Sigmoid colon (tissue), 7 donors: ENCODE results near the gene TMEM179. TPM values are rescaled to one million over a fixed set of nuclear protein-coding genes. Genes with fewer than 3 reads are reported as not detected.

Source experiments
- DNase-seq: peaks from one replicate; pipeline ENCODE4 v3.0.0-alpha.2; 2019
- H3K27ac ChIP-seq, 4 donors: fragments of 200-600 bp; sonication (generic); one replicate each; pipeline ENCODE4 v1.5.1; 2016 to 2019; ENCODE audit warnings: mild to moderate bottlenecking in 1 of 4
- H3K27me3 ChIP-seq, 3 donors: fragments of 200-600 bp; sonication (generic); one replicate each; pipeline ENCODE4 v1.5.1; 2019; ENCODE audit warnings: mild to moderate bottlenecking in 1 of 3
- H3K36me3 ChIP-seq, 4 donors: fragments of 200-600 bp; sonication (generic); one replicate each; pipeline ENCODE4 v1.5.1; 2016 to 2019
- H3K4me1 ChIP-seq, 4 donors: fragments of 200-600 bp; sonication (generic); one replicate each; pipeline ENCODE4 v1.5.1; 2017 to 2019
- H3K4me3 ChIP-seq, 4 donors: fragments of 200-600 bp; sonication (generic); one replicate each; pipeline ENCODE4 v1.5.1; 2017 to 2019; ENCODE audit warnings: mild to moderate bottlenecking in 2 of 4, moderate library complexity in 1 of 4
- H3K9me3 ChIP-seq, 4 donors: fragments of 200-600 bp in 3 of 4; sonication (generic) in 3 of 4; one replicate each; pipeline versions ENCODE4 v1.5.1 to v1.6.1; 2013 to 2019
- EP300 ChIP-seq, 4 donors: sonication (generic); formaldehyde crosslinking; IDR thresholded peaks; one replicate each; pipeline ENCODE4 v1.6.1; 2017; ENCODE audit warnings: antibody characterized with exemption in 4 of 4
- POLR2A ChIP-seq, 2 donors: fragments of 450-650 bp; IDR thresholded peaks; one replicate each; pipeline ENCODE4 v1.6.1; 2016; ENCODE audit warnings: antibody characterized with exemption in 2 of 2, mild to moderate bottlenecking in 2 of 2, moderate library complexity in 2 of 2
- POLR2AphosphoS5 ChIP-seq, 4 donors: sonication (generic); formaldehyde crosslinking; IDR thresholded peaks; one replicate each; pipeline ENCODE4 v1.6.1; 2017; ENCODE audit warnings: antibody characterized with exemption in 4 of 4
- WGBS, 2 donors: extraction: QIAGEN DNeasy Blood & Tissue Kit; methylation state at CpG; one replicate each; pipeline ENCODE4 v1.1.7; 2013; 5-methylcytosine and 5-hydroxymethylcytosine counted together
- intact Hi-C: fragments of 100-400 bp; cut with DNase I; formaldehyde crosslinking; loops from one replicate; pipeline ENCODE4 v1.15.1; 2023
- polyA plus RNA-seq, 3 donors: library from polyadenylated mRNA; stranded (reverse); fragments of 200-250 nt; gene quantifications; one replicate each; pipeline ENCODE4 v1.2.3, GENCODE V29; 2013
- total RNA-seq, 4 donors: library from RNA; depleted of rRNA; stranded (reverse); fragments of >200 nt; gene quantifications; one replicate each; pipeline ENCODE4 v1.1.0, GENCODE V29; 2016
- TF ChIP-seq, protein P1 (sequence below), 4 experiments: fragments of 450-650 bp in 3 of 4; fragments of 200-600 bp in 1 of 4; IDR thresholded peaks; one replicate each; pipeline ENCODE4 v1.5.1; 2016 to 2019; ENCODE audit warnings: antibody characterized with exemption in 4 of 4, mild to moderate bottlenecking in 3 of 4, moderate library complexity in 2 of 4
- donor health status: healthy with polysubstance abuse.
- donor health status: Bipolar disorder and iron deficiency.
- donor health status: healthy.

Gene TMEM179
- total and polyA plus RNA-seq, 7 donors = 1.4 to 5.4 (median 4.1) TPM; not detected in 2

DNA sequence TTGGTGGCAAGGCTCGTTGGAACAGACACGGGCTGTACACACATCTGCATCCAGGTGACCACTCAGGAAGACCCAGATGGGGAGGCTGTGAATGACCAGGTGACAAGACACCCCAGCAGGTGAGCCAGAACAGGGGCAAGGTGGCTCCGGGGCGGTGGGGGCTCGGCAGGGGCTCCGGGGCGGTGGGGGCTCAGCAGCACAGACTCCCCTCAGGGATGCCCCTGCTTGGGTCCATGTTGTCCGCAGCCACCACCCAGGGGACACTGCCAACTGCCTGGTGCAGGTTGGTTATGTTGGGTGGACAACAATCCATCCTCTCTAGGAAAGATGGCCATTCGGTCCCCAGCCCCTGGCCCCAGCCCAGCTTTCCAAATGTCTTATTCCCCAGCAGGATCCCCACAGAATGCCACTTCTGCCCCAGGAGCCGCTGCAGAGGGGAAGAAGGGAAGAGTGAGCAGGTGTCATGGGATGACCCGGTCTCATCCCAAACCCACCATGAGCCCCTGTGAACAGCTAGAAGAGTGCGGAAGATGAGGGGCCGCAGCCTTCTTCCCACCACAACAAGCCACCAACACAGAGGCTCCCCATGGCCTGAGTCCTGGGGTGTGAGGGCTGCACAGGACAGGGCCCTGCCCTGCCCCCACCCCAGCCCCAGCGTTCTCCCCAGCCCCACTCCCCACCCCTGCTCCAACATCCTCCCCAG is 56.4 kb downstream of the TMEM179 start:
- no peak for TF ChIP-seq POLR2A (IDR thresholded peaks at IDR 0.05)
- TF ChIP-seq, protein P1, sequence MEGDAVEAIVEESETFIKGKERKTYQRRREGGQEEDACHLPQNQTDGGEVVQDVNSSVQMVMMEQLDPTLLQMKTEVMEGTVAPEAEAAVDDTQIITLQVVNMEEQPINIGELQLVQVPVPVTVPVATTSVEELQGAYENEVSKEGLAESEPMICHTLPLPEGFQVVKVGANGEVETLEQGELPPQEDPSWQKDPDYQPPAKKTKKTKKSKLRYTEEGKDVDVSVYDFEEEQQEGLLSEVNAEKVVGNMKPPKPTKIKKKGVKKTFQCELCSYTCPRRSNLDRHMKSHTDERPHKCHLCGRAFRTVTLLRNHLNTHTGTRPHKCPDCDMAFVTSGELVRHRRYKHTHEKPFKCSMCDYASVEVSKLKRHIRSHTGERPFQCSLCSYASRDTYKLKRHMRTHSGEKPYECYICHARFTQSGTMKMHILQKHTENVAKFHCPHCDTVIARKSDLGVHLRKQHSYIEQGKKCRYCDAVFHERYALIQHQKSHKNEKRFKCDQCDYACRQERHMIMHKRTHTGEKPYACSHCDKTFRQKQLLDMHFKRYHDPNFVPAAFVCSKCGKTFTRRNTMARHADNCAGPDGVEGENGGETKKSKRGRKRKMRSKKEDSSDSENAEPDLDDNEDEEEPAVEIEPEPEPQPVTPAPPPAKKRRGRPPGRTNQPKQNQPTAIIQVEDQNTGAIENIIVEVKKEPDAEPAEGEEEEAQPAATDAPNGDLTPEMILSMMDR (IDR thresholded peaks at IDR 0.05) = no peak
- no peak for TF ChIP-seq POLR2AphosphoS5 (IDR thresholded peaks at IDR 0.05)
- no peak for TF ChIP-seq EP300 (IDR thresholded peaks at IDR 0.05)
- Histone ChIP-seq H3K27me3 (peaks cover 0 to 55% (median 18%) of the 10 kb centered on the region in 3 donors), H3K4me3 (no peak overlapping the region), H3K36me3 (no peaks in the 10 kb centered on the region), H3K27ac (no peak overlapping the region), H3K4me1 (peaks cover 0 to 9% (median 3%) of the 10 kb centered on the region in 4 donors), H3K9me3 (no peaks in the 10 kb centered on the region)
- WGBS, 2 donors = 81 to 83% methylated on average over 14 of the region's 14 CpGs
- peak; percentile 56 for DNase-seq
- intact Hi-C loops = no loop called here

DNA sequence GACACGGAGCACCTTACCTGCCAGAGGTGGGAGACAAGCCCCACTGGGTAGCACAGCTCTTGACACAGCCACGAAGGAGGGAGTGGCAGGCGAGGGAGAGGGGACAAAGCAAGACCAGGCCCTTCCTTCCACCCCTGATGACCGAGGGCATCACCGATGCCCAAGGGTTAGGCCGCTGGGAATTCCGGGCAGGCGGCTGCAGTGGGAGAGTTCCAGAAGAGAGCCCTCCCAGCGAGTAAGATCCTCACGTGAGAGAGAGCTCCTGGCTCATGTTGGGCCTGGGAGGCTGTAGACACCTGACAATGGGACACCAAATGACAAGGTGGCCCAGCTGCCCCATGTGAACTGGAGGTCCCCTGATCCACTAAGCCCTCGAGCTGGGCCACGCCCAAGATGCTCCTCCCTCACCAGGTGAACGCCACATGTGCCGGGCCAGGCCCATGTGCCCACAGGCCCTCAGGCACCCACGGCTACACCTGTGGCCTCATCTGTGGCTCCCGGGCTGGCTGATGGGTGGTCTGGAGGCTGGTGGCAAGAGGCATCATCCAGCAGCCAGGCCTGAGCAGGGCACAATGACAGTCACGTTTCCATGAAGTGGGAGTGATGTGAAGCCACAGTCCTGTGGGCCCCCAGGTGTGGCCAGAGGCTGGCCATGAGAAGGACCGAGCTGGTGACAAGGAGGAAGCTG is 57.1 kb downstream of the TMEM179 start:
- DNase-seq = no peak
- Histone ChIP-seq H3K4me3 (no peak overlapping the region), H3K9me3 (no peaks in the 10 kb centered on the region), H3K4me1 (peaks cover 0 to 9% (median 3%) of the 10 kb centered on the region in 4 donors), H3K27ac (no peak overlapping the region), H3K36me3 (no peaks in the 10 kb centered on the region), H3K27me3 (peaks cover 0 to 60% (median 18%) of the 10 kb centered on the region in 3 donors)
- 76 to 87% methylated on average over 18 of the region's 18 CpGs for WGBS, 2 donors
- no peak for TF ChIP-seq EP300 (IDR thresholded peaks at IDR 0.05)
- intact Hi-C loops = no loop called here

DNA sequence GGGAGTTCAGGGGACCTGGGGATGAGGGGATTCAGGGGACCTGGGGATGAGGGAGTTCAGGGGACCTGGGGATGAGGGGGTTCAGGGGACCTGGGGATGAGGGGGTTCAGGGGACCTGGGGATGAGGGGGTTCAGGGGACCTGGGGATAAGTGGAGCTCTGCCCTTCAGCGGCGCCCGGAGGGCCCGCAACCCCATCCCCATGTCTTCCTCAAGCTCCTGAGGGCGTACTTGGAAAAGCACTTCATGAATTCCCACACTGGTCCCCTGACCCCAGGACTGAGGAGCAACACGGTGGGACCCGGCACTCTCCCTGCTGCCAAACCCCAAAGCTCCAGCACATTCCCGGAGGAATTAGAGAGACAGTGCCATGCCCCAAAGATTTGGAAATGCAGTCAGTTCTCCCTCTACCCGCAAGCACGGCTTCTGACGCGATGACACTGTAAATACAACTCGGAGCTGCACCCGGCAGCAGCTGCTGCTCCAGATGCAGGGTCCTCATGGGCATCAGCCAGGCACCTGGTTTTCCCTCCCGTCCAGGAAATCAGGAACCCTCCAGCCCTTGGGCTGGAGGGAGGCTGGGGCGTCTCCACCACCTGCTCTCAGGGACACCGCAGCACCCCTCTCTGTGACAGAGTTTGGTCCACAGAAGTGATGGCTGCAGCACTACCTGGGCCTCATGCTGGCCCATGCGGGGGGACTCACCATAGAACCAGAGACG is 57.8 kb downstream of the TMEM179 start:
- TF ChIP-seq, protein P1 (IDR thresholded peaks at IDR 0.05) = no peak
- TF ChIP-seq EP300 (IDR thresholded peaks at IDR 0.05) = no peak
- no peak for TF ChIP-seq POLR2A (IDR thresholded peaks at IDR 0.05)
- TF ChIP-seq POLR2AphosphoS5 (IDR thresholded peaks at IDR 0.05) = no peak
- Histone ChIP-seq H3K27ac (no peak overlapping the region), H3K4me3 (no peak overlapping the region), H3K4me1 (peaks cover 0 to 9% (median 3%) of the 10 kb centered on the region in 4 donors), H3K27me3 (peaks cover 0 to 60% (median 18%) of the 10 kb centered on the region in 3 donors), H3K36me3 (no peaks in the 10 kb centered on the region), H3K9me3 (no peaks in the 10 kb centered on the region)
- WGBS, 2 donors = 72 to 81% methylated on average over 19 of the region's 19 CpGs
- DNase-seq = peak; percentile 56
- intact Hi-C loops = no loop called here

DNA sequence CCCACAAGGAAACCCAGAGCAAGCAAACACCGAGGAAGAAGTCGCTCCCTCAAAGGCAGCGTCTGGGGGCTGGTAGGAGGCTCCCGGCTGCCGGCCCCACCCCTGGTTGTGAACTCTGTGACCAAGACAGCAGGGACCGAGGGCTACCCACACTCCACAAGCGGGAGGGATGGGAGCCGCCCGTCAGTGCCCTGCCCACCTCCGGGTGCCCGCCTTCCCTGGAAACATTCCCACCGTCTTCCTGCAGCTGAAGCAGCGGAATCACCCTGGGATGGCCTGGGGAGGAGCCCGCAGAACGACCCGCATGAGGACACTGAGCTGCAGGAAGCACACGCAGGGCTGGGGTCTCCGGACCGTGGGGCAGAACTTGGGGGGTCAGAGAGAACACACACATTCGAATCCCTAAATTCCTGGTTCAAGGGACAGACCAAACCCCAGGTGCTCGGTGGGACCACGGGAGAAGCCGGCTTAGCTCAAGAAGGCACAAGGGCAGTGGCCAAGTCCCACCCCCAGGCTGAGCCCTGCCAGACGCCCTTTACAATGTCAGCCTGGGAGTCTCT is 58.5 kb downstream of the TMEM179 start:
- peak; percentile 59 for DNase-seq
- intact Hi-C loops = no loop called here
- WGBS, 2 donors = 13 to 41% methylated on average over 24 of the region's 24 CpGs
- peaks cover 0 to 9% (median 3%) of the 10 kb centered on the region in 4 donors for H3K4me1 ChIP-seq
- TF ChIP-seq EP300 (IDR thresholded peaks at IDR 0.05) (no peak), POLR2A (IDR thresholded peaks at IDR 0.05) (no peak), POLR2AphosphoS5 (IDR thresholded peaks at IDR 0.05) (no peak)
- TF ChIP-seq, protein P1 (IDR thresholded peaks at IDR 0.05) = no peak
- no peaks in the 10 kb centered on the region for H3K9me3 ChIP-seq
- no peak overlapping the region for H3K4me3 ChIP-seq
- H3K27me3 ChIP-seq = peaks cover 0 to 67% (median 18%) of the 10 kb centered on the region in 3 donors
- H3K36me3 ChIP-seq = no peaks in the 10 kb centered on the region
- H3K27ac ChIP-seq = no peak overlapping the region
